NB4 (cell line): ENCODE measurements around the gene F2RL2.

Source experiments
- DNase-seq: peaks from one replicate; pipeline ENCODE4 v3.0.0; 2010; ENCODE audit warnings: low read depth
- H3K4me3 ChIP-seq: one replicate; pipeline ENCODE4 v1.5.1; 2011; ENCODE audit warnings: mild to moderate bottlenecking, low read depth, low read length, moderate library complexity
- CTCF ChIP-seq: IDR thresholded peaks from one replicate; pipeline ENCODE4 v1.5.1; 2012; ENCODE audit warnings: low read depth, low read length
- MYC ChIP-seq: IDR thresholded peaks from 2 replicates; pipeline ENCODE4 v1.6.1; 2011; ENCODE audit warnings: low read depth, low read length
- POLR2A ChIP-seq: IDR thresholded peaks from 2 replicates; pipeline ENCODE4 v1.6.1; 2011; ENCODE audit warnings: mild to moderate bottlenecking; ENCODE audit not compliant: insufficient read length; ENCODE audit errors: extremely low read depth
- TF ChIP-seq, protein P1 (sequence below): IDR thresholded peaks from 2 replicates; pipeline ENCODE4 v1.6.1; 2011; ENCODE audit warnings: low read depth, low read length

The F2RL2 gene

DNA sequence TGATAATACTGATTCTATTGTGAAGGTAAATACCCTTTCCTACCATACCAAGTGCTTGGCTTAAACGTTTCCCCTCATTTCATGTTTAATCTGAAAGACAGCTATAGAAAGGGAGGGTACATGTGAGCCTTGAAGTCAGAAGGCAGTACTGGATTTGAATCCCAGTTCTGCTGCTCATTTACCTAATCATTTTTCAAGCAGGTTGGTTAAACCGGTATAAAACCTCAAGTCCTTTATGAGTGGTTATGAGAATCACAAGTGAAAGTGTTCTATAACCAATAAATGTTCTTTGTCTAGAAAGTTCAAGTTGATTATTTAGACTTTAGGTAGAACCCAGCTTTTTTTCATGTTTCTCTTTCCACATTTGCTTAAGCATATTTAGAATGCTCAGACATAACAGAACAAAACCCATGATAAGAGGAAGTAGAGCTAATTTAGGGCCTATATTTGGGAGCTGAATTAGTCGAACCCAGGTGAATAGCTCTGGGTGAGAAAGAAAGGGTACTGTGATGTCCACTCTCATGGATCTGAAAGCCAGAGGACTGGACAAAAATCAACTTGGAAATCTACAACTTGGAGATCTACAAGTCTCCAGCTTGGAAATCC is 29.7 kb upstream of the F2RL2 start:
- H3K4me3 ChIP-seq = no peak overlapping the region
- TF ChIP-seq CTCF (no peak), POLR2A (no peak), MYC (no peak)
- TF ChIP-seq, protein P1, sequence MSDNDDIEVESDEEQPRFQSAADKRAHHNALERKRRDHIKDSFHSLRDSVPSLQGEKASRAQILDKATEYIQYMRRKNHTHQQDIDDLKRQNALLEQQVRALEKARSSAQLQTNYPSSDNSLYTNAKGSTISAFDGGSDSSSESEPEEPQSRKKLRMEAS = no peak

DNA sequence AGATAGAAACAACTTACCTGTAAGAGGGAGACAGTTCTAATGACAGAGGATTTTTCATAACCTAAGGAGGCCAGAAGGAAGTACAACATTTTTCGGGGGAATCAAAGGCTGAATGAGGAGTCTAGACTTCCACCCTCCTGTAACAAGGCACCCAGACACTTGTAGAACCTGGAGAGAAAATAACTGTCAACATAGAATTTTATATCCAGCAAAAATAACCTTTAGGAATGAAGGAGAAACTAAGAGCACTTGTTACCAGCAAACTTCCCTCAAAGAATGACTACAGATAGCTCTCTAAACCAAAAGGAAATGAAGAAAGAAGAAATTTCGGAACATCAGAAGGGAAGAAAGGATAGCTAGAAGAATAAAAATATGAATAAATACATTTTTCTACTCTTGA is 25.9 kb upstream of the F2RL2 start:
- DNase-seq = no peak
- TF ChIP-seq, protein P1 = no peak
- TF ChIP-seq MYC (no peak), POLR2A (no peak), CTCF (no peak)
- H3K4me3 ChIP-seq = no peak overlapping the region

More for the DNA sequence above, 29.7 kb upstream of the F2RL2 start:
- DNase-seq = no peak

DNA sequence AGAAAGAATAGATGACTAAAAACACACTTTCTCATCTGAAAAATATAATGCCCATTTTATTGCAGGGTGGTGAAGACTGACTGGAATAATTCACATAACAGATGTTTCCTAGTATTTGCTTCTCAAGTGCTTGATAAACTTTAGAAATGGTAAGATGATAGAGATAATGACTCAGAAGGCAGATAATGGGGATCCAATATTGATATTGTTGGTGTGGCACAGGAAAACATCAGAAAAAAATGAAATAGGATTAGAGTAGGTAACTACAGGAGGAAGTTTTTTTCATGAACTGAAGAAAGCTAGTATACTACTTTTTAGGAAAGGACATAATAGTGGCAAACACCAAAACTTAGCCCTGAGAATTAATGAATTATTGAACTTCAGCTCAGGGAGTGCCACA is 20.2 kb upstream of the F2RL2 start:
- no peak overlapping the region for H3K4me3 ChIP-seq
- no peak for DNase-seq
- TF ChIP-seq, protein P1 = no peak
- TF ChIP-seq POLR2A = no peak
- TF ChIP-seq MYC = no peak
- no peak for TF ChIP-seq CTCF

GRCh38 chr5:76642390-76643040 is 19.3 kb upstream of the F2RL2 start:
- no peak for TF ChIP-seq CTCF
- no peak for TF ChIP-seq POLR2A
- TF ChIP-seq, protein P1 = no peak
- DNase-seq = no peak
- H3K4me3 ChIP-seq = no peak overlapping the region

- no peak overlapping the region for H3K4me3 ChIP-seq
- TF ChIP-seq CTCF (peak; percentile 70), MYC (no peak)
- TF ChIP-seq, protein P1 = no peak
- DNase-seq = peak; percentile 71
These were observed 18.4 kb upstream of the F2RL2 start for GRCh38 chr5:76641514-76642120.

DNA sequence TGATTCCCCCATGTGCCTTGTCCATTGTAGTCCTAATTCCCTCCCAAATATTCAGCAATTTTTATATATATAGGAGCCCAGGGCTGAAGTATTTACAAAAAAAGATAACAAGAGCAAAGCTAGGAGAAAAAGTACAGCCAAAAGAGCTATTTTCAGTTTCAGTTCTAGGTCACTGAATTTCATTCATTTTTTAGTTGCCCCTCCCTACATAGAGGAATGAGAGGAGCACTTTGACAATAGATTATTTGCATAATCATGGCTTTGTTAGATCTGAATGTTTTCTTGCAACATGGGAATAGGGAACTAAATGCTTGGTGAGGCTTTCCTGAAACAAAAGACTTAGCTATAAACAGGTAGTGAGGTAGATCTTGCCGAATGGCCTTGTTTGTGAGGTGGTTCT is 15.3 kb upstream of the F2RL2 start:
- no peak overlapping the region for H3K4me3 ChIP-seq
- TF ChIP-seq POLR2A = no peak
- no peak for TF ChIP-seq CTCF
- TF ChIP-seq, protein P1 = no peak
- no peak for TF ChIP-seq MYC
- DNase-seq = no peak
